ENCODE measurements around the gene HES2.
"Not testable (repeated sequence)": the region's sequence is repeated elsewhere in the genome, so short reads cannot be mapped to it uniquely, and the experiment has no call there.

HES2 gene, protein sequence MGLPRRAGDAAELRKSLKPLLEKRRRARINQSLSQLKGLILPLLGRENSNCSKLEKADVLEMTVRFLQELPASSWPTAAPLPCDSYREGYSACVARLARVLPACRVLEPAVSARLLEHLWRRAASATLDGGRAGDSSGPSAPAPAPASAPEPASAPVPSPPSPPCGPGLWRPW

DNA sequence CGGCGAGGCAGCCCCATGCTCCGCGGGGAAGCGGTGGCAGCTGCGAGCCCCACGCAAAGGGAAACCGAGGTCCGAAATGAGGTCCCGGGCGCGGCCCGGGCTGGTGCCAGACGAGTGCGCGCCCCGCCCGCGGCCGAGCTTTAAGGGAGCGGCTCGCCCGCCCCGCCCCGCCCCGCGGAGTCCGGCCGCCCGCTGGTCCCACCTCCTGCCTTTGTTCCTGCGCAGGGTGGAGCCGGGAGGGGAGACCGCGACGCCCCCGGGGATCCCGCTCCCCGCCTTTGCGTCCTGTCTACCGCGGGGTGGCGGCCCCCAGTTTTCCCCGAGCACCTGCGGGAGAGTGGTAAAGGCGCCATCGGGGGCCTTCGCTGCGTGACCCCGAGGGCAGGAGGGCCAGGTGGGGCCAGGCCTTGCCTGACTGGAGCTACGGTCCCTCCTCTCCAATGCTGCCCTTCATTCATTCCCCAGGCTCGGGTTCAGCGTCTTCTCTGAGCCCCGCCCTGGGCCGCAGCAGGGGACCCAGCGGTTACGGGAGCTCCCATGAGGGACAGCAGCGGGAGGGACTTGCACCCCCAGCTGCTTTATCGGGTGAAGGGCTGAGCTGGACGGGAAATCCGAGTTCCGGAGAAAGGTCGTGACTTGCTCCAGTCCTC lies at the start of gene HES2:
Gene HES2, minus strand, starts transcription at position 116 of the 650 bp plus-strand sequence. Its CDS starts 99 bp downstream, at position 17.
- DNase-seq (ENCODE audit: low read depth, low spot score) = no peak

- no peak for DNase-seq (ENCODE audit: low read depth, low spot score)
These were observed 49.2 kb upstream of the HES2 start for GRCh38 chr1:6468729-6469461.

DNA sequence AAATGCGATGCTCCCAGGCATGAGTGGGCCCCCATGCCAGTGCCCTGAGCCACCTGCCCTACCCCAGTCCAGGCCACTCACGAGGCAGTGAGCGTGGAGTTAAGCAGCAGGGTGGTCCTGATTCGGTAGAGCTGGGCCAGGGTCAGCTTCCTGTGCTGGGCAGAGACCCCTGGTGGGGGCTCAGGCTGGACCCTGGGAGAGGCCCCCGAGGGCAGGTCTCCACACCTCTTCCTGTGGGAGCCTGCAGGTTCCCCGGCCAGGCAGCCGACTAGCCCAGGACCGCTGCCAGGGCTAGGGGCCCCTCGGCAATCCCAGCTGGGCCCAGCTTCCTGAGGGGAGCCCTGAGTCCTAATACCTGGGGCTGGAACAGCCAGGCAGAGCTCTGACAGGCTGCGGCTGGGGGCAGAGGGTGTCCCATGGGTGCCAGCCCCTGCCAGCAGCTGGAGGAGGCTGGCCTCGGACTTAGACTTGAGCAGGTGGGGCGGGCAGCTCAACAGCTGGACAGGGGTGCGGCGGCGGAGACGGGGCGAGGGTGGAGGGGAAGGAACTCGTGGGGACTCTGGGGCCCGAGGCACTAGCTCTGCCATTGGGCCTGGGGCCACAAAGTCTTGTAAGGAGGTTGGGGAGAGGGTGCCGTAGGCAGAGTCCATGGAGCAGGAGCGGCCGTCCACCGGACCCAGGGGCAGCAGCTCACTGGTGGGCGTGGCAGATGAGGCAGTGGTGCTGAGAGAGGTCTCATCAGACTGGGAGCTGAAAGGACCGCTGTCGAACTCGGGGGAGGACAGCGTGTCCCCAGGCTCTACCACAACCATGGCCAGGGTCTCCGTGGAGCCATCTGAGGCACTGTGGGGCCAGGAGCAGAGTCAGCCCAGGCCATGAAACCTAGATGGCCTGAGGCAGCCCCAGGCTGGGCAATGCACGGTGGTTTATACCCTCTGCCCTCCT lies 48.3 kb upstream of the HES2 start:
- DNase-seq (ENCODE audit: low read depth, low spot score) = no peak

DNA sequence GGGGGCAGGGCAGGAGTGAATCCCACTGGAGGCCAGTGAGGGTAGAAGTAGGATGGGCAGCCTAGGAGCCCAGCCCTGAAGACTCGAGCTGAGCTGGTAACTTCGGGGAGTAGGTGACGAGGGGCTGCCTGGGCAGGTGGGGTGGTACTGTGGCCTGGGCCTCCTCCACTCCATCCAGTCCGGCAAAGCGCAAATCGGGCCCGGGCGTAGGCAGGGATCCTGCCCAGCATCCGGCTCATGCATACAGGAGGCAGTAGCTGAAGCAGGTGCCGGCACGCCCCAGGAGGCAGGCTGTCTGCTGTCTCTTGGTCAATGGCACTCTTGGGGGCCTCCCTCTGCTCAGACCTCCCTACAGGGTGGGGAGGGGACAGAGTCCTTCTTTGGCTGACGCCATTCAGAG lies 47.5 kb upstream of the HES2 start:
- no peak for DNase-seq (ENCODE audit: low read depth, low spot score)

DNA sequence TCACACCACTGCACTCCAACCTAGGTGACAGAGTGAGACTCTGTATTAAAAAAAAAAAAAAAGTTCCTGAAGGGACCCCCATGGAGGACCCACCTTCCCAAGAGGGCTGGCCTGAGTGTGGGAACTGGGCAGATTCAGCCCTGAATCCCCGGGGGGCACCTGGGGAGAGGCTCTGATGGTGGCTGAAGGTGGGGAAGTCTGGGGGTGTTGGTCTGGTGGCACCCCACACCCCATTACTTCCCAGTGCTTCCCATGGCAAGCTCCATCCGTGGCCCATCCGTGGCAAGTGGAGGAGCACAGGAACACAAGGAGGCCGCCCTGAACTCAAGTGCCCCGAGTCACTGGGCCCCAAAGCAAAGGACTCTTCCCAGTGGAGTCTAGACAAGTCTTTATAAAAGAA lies 47.0 kb upstream of the HES2 start:
- DNase-seq (ENCODE audit: low read depth, low spot score) = no peak

GRCh38 chr1:6466023-6466422 lies 46.3 kb upstream of the HES2 start, which contains the start of gene TNFRSF25:
TNFRSF25 (minus strand) TSS chr1:6466173; CDS start chr1:6466107, 66 bp downstream.
- DNase-seq (ENCODE audit: low read depth, low spot score) = no peak

DNA sequence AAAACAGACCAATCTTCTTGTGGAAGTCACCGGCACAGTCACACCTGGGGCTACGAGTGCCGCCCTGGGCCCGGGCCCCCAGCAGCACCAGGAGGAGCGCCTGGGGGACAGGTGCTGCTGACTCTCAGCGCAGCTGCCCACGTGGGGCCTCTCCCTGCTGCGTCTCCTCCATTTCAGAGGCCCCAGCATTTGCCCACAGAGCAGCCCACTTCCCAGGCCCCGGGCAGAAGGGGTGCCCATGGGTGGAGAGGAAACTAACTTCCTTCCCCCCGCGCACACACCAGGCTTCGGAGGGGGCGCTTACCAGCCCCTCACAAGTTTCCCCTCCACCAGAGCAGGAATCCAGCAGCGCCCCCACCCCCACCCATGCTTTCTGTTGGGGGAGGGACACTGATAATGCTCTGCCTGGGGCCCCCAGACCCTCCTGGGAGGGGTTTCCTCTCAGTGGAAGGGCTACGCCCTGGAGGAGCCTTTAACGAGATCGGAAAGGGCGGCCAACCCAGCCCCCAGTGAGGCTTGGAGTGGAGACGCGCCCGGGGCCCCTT lies 45.8 kb upstream of the HES2 start:
- DNase-seq (ENCODE audit: low read depth, low spot score) = no peak

DNA sequence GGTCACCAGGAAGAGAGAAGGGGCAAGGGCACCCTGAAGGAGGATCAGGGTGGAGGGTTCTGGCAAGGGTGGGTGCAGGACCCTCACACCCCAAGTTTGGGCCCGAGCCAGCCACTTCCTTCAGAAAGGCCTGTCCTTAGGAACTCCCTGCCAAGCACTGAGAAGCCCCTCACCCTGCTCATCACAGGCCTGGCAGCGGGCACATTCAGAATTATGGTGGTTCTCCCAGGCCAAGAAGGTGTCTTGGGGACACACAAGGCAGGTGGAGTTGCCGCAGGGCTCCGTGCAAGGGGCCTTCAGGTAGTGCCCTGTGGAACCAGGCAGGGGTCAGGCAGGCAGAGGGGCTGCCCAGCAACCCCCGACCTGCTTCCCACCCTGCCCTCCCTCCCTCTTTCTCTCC lies 45.2 kb upstream of the HES2 start:
- no peak for DNase-seq (ENCODE audit: low read depth, low spot score)

DNA sequence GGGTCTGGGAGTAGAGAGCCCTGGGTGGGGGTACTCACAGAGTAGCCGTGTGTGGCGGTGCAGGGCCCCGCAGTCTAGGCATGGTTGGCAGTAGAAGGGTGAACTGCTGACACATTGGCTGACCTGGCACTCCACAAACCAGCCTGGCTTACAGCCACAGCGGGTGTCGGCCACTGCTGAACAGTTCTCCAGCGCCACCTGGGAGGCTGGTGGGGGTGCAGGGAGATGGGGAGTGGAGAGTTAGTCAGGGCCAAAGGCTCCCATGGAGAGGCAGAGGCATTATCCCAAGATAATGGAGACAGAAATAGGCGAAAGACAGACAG lies 44.8 kb upstream of the HES2 start:
- DNase-seq (ENCODE audit: low read depth, low spot score) = no peak

DNA sequence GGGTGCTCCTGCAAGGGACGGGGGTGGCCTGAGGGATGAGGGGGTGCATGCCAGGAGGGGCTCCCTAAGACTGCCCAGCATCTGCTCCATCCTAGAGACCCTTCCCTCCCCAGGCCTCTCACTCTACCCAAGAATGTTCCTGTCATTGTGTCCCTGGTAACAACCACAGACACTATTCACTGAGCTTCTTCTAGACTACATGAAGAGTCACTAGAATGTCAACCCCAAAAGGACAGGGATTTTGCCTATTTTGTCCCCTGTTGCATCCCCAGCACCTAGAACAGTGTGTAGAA lies 43.3 kb upstream of the HES2 start:
- DNase-seq (ENCODE audit: low read depth, low spot score) = no peak

- DNase-seq (ENCODE audit: low read depth, low spot score) = no peak
These were observed 42.8 kb upstream of the HES2 start for GRCh38 chr1:6462412-6463119.

- no peak for DNase-seq (ENCODE audit: low read depth, low spot score)
These were observed 42.1 kb upstream of the HES2 start for GRCh38 chr1:6461538-6462411.

- DNase-seq (ENCODE audit: low read depth, low spot score) = no peak
These were observed 41.4 kb upstream of the HES2 start for GRCh38 chr1:6461051-6461530.

DNA sequence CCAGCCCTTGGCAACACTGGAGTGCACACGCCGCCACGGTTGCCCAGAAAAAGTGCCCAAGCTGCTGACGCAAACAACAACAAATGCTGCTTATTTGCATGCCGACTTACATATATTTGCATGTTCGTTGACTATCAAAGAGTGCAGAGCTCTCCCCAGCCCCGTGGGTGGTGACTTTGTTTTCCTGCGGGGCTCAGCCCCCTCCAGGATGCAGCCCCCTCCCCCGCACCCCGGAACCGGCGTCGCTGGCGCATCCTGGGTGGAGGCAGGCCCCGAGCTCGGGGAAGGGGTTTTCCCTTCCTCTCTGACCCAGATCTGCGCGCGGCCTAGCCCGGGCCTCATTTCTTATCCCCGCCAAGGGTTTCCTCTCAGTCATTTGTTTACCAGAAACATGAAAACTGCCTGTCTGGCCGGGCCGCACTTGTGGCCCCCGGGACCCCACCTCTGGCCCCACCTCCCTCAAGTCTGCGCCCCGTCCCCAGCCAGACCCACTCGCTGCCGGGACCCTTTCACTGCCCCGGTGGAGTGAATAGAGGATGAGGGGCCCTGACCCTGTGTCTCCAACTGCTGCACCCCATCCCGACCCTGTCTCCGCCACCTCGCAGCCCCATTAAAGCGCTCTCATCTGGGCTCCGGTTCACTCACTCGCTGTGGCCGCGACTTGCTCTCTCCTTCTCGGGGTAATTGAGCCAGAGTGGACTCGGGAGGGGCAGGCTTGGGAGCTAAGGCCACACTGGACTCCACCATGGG lies 40.8 kb upstream of the HES2 start:
- no peak for DNase-seq (ENCODE audit: low read depth, low spot score)

- DNase-seq (ENCODE audit: low read depth, low spot score) = no peak
These were observed 40.1 kb upstream of the HES2 start for GRCh38 chr1:6459850-6460265.

GRCh38 chr1:6456800-6457466 lies 37.2 kb upstream of the HES2 start:
- no peak for DNase-seq (ENCODE audit: low read depth, low spot score)

DNA sequence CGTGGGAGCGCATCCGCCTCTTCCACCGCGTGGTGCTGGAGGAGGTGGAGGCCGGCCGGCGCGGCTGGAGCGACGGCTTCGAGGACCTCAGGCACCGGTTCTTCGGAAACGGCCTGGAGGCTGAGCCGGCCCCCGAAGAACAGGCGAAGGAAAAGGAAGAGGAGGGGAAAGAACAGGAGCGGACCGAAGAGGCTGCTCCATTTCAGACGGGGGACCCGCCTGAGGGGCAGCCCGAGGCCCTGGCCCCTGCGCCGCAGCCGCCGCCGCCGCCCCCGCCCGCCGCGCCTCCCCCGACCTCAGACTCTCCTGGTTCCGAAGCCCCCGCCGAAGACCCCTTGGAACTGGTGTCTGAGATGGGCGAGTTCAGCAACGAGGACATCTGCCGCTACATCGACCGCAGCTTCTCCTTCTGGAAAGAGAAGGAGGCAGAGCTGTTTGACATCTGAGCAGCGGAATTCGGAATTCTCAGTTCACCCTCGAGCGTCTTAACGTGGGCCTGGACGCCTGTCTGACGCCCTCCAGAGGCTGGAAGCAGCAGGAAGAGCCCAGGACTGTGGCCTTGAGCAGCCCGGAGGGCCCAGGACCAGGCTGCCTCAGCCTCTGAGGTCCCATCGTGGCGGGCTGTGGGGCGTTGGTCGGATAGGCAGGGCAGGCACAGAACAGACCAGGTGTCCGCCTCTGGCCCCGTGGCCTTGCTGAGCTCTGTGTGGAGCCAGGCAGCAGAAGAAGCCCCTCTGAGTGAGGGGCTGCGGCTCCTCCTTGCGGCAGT lies 36.2 kb upstream of the HES2 start:
- DNase-seq (ENCODE audit: low read depth, low spot score) = not testable (repeated sequence)
